Measurements from ENCODE around the gene CSNK2B.

Gene CSNK2B

GRCh38 chr6:31717499-31718222 lies 51.8 kb downstream of the CSNK2B start:
- DNase-seq = no peak

DNA sequence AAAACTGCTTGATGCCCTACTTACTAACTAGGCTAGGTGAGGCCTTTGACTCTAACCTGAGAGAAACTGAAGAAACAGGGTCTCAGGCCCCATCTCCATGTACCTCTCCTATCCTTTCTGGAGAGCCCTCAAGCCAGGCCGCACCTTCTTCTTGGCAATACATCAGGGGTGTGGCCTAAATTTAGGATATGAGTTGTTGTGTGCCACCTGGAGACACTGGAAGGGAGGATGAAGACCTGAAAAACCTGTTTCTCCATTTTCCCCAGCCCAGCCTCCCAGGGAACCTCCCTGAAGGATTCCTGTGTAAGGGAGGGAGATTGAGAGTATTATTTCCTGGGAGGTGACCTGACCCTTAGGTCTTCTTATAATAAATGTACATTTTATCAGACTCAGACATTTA lies 52.4 kb downstream of the CSNK2B start:
- DNase-seq = no peak

DNA sequence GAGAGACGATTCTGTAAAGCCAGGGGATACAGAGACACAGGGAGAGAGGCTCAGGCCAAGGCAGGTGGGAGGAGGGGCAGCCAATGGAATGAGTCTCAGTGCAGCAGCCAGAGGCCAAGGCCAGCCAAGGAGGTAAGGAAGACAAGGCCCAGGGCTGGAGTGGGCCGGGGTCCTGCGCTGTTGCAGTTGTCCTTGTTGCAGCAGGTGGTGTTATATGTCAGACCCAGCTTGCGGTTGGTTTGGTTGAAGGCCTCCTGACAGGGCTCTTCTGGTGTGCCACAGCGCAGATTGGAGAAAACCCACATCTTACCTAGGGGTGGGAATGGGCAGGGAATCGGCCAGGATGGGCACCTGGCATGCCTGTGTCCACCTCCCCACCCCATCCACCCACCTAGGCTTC lies 53.1 kb downstream of the CSNK2B start:
- DNase-seq = no peak

All from activated naive CD4-positive, alpha-beta T cell treated with anti-CD3 and anti-CD28 coated beads, Interleukin-2, amount 50 U/mL, for 16 hours (primary cell).